ENCODE measurements around the gene ZNF500.

- TF ChIP-seq TAF1 (IDR thresholded peaks at IDR 0.05; ENCODE audit: borderline replicate concordance, low read depth, low read length) (no peak), POLR2A (IDR thresholded peaks at IDR 0.05; ENCODE audit: low read depth, low read length) (no peak)
Observed at GRCh38 chr16:4767872-4768548, 1.0 kb upstream of the ZNF500 start.

Measured in GM12892 (cell line).